ENCODE data around the gene SMC3.
"Not testable (repeated sequence)": the region's sequence is repeated elsewhere in the genome, so short reads cannot be mapped to it uniquely, and the experiment has no call there.

SMC3 gene

GRCh38 chr10:110567201-110568054 lies at the start of gene SMC3:
Gene SMC3 (plus strand): TSS chr10:110567695. CDS start chr10:110567817, 122 bp downstream.
- DNase-seq, result peak; percentile 88 to 92

- DNase-seq, result no peak
These were observed 45.0 kb upstream of the SMC3 start for GRCh38 chr10:110522365-110522988.

DNA sequence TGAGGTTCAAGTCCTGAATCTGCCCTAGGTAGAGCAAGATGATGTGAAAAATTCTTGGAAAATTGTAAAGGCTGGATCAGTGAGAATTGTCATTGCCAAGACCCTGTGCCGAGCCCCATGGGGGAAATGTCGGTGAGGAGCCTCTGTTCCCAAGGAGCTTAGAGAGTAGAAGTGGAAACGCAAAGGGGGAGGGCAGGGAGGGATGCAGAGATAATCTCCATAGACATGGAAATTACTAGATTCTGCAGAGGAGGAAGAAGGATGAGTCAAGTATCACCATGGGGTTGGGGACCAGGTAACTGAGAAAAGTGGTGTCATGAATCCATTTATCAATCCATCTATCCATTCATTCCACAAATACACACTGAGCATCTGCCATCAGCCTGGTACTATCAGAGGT lies 43.8 kb upstream of the SMC3 start:
- DNase-seq, result no peak

- no peak for DNase-seq
These were observed 43.2 kb upstream of the SMC3 start for GRCh38 chr10:110524179-110524858.

DNA sequence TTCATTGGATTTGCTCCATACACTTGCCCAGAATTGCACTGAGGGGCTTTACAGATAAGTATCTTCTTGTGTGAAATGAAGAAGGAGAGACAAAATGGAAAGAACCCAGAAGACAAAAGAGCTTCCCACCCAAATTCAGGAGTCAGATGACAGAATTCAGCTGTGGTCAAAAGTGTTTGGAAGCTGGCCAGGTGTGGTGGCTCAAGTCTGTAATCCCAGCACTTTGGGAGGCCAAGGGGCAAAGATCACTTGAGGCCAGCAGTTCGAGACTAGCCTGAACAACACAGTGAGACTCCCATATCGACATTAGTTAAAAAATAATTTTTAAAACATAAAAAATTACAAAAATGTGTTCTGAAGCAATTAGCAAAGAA lies 42.6 kb upstream of the SMC3 start:
- no peak for DNase-seq

DNA sequence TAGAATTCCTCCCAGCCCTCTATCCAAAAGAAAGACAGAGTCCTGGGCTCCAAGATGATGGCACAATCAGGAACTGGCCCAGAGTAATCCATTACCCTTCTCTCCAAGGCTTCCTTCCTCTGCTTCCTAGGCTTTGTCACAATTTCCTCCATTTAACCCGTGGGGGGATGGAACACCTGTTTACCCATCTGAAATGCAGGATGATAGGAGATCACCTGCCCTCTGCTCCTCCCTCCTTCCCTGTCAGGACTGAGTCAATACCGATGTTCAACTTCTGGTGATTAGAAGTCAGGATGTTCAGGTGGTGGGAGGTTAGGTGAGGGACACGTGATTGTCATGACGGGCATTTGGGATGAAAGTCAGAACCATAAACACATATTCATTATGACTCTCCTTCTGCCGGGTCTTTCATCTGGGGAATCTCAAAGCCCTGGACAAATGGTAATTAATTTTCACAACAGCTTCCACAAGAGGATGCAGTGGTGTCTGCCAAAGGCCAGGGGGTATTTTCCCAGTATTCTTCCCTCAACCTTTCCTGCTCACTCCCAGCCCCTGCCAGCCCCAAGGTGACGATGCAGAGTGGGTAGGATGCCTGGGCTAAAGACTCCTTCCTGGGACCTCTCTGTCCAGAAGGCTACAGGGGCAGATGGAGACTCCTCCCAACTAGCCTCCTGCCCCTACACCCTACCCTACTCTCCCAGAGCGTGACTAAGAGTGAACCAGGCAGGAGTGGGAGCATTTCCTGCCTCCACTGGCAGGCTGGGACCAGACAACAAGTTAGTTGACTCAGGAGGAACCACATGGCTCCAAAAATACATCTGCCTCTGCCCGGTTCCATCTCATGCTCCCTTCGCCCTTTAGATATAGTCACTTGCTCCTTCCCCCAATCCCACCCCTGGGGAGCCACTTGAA lies 41.9 kb upstream of the SMC3 start:
- DNase-seq, result no peak

DNA sequence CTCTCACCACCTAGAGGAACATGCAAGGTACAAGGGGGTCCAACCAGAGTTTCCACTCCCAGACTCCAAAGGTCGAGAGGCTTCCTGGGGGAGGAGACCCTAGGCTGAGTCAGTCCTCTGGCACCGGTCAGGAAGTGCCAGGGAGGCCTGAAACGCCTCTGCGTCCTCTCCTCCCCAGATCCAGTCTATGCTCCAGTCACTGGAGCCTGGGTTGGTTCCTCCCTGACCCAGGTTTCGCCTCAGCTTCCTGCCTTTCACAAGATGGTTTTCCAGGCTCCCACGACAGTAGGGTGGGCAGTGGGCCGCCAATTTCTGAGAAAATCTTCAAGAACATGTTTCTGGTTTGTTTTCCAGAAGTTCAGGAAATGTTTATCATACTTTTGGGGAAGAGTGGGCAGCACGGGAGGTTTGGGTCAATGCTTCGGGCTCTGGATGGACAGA lies 39.7 kb upstream of the SMC3 start:
- no peak for DNase-seq

GRCh38 chr10:110528224-110528996 lies 39.1 kb upstream of the SMC3 start:
- no peak for DNase-seq

GRCh38 chr10:110528997-110529524 lies 38.4 kb upstream of the SMC3 start:
- DNase-seq, result peak; percentile 43 to 44

DNA sequence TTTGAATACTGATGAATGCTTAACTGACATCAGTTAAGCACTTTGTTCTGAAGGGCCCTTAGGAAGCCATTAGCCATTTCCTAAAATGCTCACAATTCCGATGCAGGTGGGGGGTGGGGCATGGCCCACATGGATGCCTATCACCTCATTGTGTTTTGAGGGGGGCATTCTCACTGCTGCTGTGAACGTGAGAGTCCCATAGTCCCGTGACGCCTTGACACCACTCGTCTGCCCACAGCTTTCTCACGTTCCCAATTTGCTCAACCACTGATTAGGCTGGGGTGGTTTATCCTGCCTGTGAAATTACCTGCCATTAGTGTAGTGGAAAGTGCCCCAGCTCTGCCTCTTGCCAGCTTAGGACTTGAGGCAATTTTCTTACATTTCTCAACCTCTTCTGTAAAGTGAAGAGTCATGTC lies 37.9 kb upstream of the SMC3 start:
- peak; percentile 29 to 33 for DNase-seq

DNA sequence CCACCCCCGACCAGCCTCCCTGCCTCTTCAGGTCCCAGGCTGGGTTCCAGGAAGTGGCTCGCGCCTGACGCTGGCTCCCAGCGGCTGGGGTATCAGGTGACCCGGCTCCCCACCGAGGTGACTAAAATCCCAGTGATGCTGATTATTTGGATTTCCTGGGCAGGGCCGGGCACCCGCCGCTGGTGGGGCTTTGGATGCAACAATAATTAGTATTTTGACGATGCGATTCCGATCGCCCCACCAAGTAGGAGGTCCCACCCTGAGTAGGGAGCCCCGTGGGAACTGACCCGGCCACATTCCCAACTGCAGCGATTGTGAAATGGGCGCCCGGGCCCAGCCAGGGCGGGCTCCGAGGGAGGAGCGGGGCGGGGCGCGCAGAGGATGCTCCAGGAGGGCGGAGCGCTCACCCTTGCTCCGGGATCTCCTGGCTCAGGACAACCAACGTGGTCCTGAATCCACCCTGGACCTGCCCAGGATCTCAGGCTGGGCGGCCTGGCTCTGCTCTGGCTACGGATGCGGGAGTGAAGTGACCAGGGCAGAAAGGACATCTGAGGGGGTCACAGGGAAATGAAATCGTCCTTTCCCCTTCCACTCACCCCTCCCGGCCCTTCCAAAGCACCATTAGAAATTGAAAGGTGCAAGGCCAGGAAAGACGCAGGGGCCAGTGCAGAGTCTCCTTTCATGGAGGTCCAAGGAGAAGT lies 37.2 kb upstream of the SMC3 start:
- DNase-seq, result no peak

DNA sequence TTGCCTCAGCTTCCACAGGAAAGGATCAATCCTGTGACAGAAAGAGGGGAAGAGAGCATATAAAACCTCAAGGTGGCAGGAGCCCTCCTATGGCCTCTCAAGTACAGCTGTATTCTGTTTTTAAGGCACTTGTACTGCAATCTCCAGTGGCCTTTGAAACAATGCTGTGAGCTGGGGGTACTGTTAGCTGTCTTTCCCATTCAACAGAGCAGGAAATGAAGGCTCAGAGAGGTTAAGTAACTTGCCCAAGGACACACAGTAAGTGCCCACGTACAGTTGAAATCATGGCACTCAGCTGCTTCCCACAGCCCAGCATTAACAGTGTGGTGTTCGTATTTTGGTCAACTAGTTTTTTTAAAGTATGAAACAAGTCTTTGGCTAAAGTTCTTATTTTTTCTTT lies 35.8 kb upstream of the SMC3 start:
- DNase-seq, result no peak

DNA sequence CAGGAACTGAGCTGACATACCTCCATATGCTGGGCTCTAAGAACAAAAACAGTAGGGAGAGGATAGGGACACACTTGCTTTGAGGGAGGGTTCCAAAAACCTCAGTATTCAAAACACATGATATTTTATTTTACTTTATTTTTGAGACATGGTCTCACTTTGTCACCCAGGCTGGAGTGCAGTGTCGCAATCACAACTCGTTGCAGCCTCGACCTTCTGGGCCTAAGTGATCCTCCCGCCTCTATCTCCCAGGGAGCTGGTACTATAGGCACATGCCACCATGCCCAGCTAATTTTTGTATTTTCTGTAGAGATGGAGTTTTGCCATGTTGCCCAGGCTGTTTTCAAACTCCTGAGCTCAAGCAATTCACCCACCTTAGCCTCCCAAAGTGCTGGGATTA lies 34.9 kb upstream of the SMC3 start:
- DNase-seq, result not testable (repeated sequence)

- DNase-seq, result no peak
These were observed 34.3 kb upstream of the SMC3 start for GRCh38 chr10:110533149-110533548.

DNA sequence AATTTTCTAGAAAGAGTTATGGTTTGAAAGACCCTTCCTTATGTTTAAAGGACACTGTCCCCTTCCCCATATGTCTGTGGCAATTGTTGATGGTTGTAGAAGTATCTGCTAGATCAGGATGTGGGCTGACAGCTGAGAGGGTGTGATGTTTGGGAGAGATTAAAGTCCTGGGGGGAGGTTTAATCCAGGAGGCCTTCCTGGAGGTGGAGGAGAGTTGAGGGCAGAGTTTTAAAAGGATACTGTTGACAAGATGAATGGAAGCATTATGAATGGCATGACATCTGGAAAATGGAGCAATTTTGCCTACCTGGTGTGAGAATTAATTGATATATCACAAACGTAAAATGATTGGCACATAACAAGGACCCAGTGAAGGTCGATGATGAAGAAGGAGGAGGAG lies 32.9 kb upstream of the SMC3 start:
- DNase-seq, result no peak

GRCh38 chr10:110535958-110536891 lies 31.3 kb upstream of the SMC3 start:
- DNase-seq, result peak; percentile 62 to 77

- DNase-seq, result no peak
These were observed 28.4 kb upstream of the SMC3 start for GRCh38 chr10:110539091-110539490.

DNA sequence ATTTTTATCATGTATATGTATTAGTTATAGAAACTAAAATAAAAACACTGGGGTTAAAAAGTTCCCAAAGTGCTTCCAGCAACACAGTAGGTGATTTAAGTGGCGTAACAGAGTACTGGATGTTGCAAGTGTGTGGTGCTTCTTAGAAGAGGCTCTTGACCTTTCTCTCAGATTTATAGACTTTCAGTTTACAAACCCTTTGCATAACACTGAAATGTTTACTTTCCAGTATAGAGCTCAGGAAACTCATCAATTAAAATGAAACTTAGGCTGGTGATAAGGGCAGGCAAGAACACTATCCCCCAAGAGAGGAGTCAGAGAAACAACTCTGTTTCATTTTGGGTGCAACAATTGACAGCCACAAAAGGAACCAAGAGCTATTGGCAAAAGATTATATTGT lies 27.5 kb upstream of the SMC3 start:
- no peak for DNase-seq

DNA sequence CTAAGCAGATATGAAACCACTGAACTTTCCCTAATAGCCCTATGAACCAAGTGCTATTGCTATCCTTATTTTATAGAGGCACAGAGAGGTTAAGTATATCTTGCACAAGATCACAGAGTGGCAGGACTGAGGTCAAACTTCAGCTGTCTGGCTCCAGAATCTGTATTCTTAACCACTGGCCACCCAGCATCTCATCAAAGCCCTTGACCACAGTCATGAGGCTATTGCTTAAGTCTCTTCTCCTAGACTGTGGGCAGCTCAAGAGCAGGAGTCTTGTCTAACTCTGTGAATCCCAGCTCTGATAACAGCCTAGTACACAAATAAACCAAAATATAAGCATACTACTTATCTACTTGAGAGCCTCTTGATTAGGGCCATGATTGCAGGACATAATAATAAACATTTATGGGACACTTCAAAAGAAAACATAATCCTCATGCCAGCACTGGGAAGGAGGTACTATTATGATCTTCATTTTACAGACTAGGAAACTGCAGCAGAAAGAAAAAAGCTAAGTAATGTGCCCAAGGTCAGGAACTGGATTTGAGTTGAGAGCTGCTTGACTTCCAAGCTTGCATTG lies 22.4 kb upstream of the SMC3 start:
- no peak for DNase-seq

Data from activated CD4-positive, alpha-beta T cell treated with anti-CD3 and anti-CD28 coated beads for 4 hours (primary cell).